Stimulated activated CD8-positive, alpha-beta memory T cell treated with anti-CD3 and anti-CD28 coated beads, Interleukin-12 subunit alpha, Interleukin-12 subunit beta, amount 100 ng/mL, for 24 hours (primary cell): ENCODE results near the gene MZB1.
"Not testable (repeated sequence)": the region's sequence is repeated elsewhere in the genome, so short reads cannot be mapped to it uniquely, and the experiment has no call there.

Experiments
- DNase-seq: peaks from one replicate; pipeline ENCODE4 v3.0.0-alpha.2; 2020; ENCODE audit errors: extremely low read depth

Gene MZB1

GRCh38 chr5:139378101-139378825 lies 11.4 kb downstream of the MZB1 start:
- no peak for DNase-seq

GRCh38 chr5:139377226-139377625 lies 12.5 kb downstream of the MZB1 start:
- no peak for DNase-seq

- DNase-seq = no peak
Observed at GRCh38 chr5:139376364-139376763, 13.3 kb downstream of the MZB1 start.

GRCh38 chr5:139374909-139375308 lies 14.8 kb downstream of the MZB1 start:
- DNase-seq = no peak

GRCh38 chr5:139371482-139372435 lies 18.0 kb downstream of the MZB1 start:
- no peak for DNase-seq

GRCh38 chr5:139369181-139369580 lies 20.5 kb downstream of the MZB1 start:
- no peak for DNase-seq

GRCh38 chr5:139368613-139369012 lies 21.1 kb downstream of the MZB1 start:
- no peak for DNase-seq

GRCh38 chr5:139364466-139364865 lies 25.2 kb downstream of the MZB1 start:
- no peak for DNase-seq

- DNase-seq = no peak
Observed at GRCh38 chr5:139363937-139364336, 25.8 kb downstream of the MZB1 start.

- no peak for DNase-seq
Observed at GRCh38 chr5:139361835-139362429, 27.8 kb downstream of the MZB1 start.

GRCh38 chr5:139360384-139360783 lies 29.3 kb downstream of the MZB1 start:
- DNase-seq = no peak

- no peak for DNase-seq
Observed at GRCh38 chr5:139358064-139358463, 31.6 kb downstream of the MZB1 start.

- not testable (repeated sequence) for DNase-seq
Observed at GRCh38 chr5:139355900-139356299, 33.8 kb downstream of the MZB1 start.

GRCh38 chr5:139354186-139354585 lies 35.5 kb downstream of the MZB1 start:
- no peak for DNase-seq

GRCh38 chr5:139347863-139348262 lies 41.9 kb downstream of the MZB1 start:
- DNase-seq = not testable (repeated sequence)

GRCh38 chr5:139345442-139345841 lies 44.3 kb downstream of the MZB1 start:
- not testable (repeated sequence) for DNase-seq

- no peak for DNase-seq
Observed at GRCh38 chr5:139344177-139344576, 45.5 kb downstream of the MZB1 start.

GRCh38 chr5:139343476-139343875 lies 46.2 kb downstream of the MZB1 start:
- DNase-seq = no peak

- peak; percentile 46 for DNase-seq
Observed at GRCh38 chr5:139342423-139342723, 47.3 kb downstream of the MZB1 start.

GRCh38 chr5:139341689-139342422 lies 47.9 kb downstream of the MZB1 start, which contains the start of gene PAIP2:
Gene PAIP2, plus strand, starts transcription at chr5:139341854. Its CDS starts 21,931 bp downstream, at chr5:139363785.
- peak; percentile 95 for DNase-seq

- no peak for DNase-seq
Observed at GRCh38 chr5:139341187-139341688, 48.5 kb downstream of the MZB1 start.

- no peak for DNase-seq
Observed at GRCh38 chr5:139340051-139340450, 49.7 kb downstream of the MZB1 start.
